Motor neuron (in vitro differentiated cells): ENCODE measurements around the gene CCDC116. TPM values are rescaled to one million over a fixed set of nuclear protein-coding genes. Genes with fewer than 3 reads are reported as not detected.
"Not testable (repeated sequence)": the region's sequence is repeated elsewhere in the genome, so short reads cannot be mapped to it uniquely, and the experiment has no call there.

Source experiments
- ATAC-seq, 8 experiments: fragments of 200-7000 bp; cut with Tn5 transposase; replicated peaks in 6 of 8; 2 replicates each; pipeline ENCODE4 v1.8.0; 2021; ENCODE audit warnings: mild to moderate bottlenecking in 8 of 8, moderate library complexity in 8 of 8
- H3K27ac ChIP-seq, 2 donors: fragments of 250-450 bp; sonication (Bioruptor Pico); 2 replicates each; pipeline ENCODE4 v1.9.0; 2021; ENCODE audit warnings: antibody characterized with exemption in 2 of 2, mild to moderate bottlenecking in 2 of 2, moderate library complexity in 1 of 2
- H3K4me1 ChIP-seq, 2 donors: fragments of 250-450 bp; sonication (Bioruptor Pico); replicated peaks in 1 of 2; 2 replicates each; pipeline ENCODE4 v1.6.1; 2021; ENCODE audit warnings: antibody characterized with exemption in 2 of 2, mild to moderate bottlenecking in 2 of 2, moderate library complexity in 1 of 2
- H3K4me3 ChIP-seq, 5 donors: fragments of 250-450 bp; sonication (Bioruptor Pico); 2 replicates each; pipeline ENCODE4 v1.9.0; 2021; ENCODE audit warnings: antibody characterized with exemption in 5 of 5, mild to moderate bottlenecking in 5 of 5, moderate library complexity in 4 of 5
- WGBS, 10 experiments: fragments of 450-650 bp; shearing (Covaris generic); methylation state at CpG; one replicate each; pipeline ENCODE4 v1.0.0; 2022; 5-methylcytosine and 5-hydroxymethylcytosine counted together
- in situ Hi-C, 9 experiments: fragments of 400-800 bp; cut with MboI; loops; one replicate each; pipeline ENCODE4 v1.15.0; 2021; ENCODE audit warnings: low sequenced_read_pairs in 9 of 9, low pct_unique_long_range_greater_than_20kb in 2 of 9; ENCODE audit not compliant: unreplicated experiment in 9 of 9
- total RNA-seq, 8 experiments: library from RNA; unstranded; fragments of 300-600 nt; gene quantifications; 2 replicates each; pipeline versions ENCODE4 v1.2.3 to v1.2.4, GENCODE V29; 2022

The CCDC116 gene
- total RNA-seq, 8 experiments from 2014 or later: 0.11 to 1.2 (median 0.31) TPM

DNA sequence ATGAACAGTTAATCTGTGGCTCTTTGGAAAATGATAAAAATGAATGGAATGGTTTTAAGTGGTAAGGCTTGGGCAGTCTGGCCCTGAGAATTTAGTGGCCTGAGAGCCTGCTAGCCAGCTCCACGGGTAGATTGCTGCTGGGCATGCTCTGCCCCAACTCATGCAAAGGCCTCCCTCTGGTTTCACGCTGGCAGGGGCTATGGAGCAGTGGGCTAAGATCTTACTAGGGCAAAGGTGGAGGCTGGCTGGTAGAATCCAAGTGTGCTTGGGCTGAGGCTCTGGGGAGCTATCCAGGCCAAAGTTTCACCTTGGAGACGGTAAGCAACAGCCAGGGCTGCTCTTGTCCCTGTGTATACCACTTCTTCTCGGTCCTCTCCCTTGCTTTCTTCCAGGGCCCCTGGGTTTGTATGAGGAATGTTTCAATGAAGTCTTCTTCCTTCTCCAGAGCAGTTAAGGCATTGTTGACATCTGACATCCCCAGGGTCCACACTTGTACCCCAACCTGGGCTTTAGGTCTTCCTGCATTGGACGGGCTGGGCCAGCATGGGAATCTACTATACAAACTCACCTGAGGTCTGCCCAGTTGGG is 37.6 kb upstream of the CCDC116 start:
- peak overlapping the region; percentile 19 to 30 for H3K27ac ChIP-seq
- WGBS, 10 experiments: 75 to 100% (median 92%) methylated on average over 1 to 3 of the region's 5 CpGs; no CpG with 5 or more reads in 4 of the 10 experiments
- no peaks in the 10 kb centered on the region for H3K4me1 ChIP-seq
- in situ Hi-C loops: loop anchor here in 1 of 9 experiments (25.0 kb wide), 1 partner anchor 92 kb away; no protein-coding TSS in a partner anchor
- peak in 2 of 8 experiments; percentile 33 to 97 for ATAC-seq
- no peak overlapping the region for H3K4me3 ChIP-seq

DNA sequence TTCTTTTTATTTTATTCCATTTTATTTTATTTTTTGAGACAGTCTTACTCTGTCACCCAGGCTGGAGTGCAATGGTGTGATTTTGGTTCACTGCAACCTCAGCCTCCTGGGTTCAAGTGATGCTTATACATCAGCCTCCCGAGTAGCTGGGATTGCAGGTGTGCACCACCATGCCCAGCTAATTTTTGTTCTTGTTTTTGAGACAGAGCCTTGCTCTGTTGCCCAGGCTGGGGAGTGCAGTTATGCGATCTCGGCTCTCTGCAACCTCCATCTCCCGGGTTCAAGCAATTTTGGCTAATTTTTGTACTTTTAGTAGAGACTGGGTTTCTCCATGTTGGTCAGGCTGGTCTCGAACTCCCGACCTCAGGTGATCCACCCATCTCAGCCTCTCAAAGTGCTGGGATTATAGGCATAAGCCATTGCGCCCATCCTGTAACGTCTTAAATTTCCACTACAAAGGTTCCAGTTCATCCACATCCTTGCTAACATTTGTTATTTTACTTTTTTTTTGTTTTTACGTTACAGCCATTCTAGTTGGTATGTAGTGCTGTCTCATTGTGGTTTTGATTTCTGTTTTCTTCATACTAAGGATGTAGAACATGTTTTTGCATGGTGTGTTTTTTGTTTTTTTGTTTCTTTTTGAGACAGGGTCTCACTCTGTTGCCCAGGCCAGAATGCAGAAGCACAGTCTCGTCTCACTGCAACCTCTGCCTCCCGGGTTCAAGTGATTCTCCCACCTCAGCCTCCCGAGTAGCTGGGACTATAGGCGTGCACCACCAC is 36.0 kb upstream of the CCDC116 start:
- H3K4me1 ChIP-seq, H3K4me3 ChIP-seq, ATAC-seq, H3K27ac ChIP-seq: not testable (repeated sequence)
- in situ Hi-C loops: loop anchor here in 1 of 9 experiments (25.0 kb wide), 1 partner anchor 91 kb away; no protein-coding TSS in a partner anchor
- 90 to 100% (median 98%) methylated on average over 4 to 9 of the region's 13 CpGs for WGBS, 10 experiments

DNA sequence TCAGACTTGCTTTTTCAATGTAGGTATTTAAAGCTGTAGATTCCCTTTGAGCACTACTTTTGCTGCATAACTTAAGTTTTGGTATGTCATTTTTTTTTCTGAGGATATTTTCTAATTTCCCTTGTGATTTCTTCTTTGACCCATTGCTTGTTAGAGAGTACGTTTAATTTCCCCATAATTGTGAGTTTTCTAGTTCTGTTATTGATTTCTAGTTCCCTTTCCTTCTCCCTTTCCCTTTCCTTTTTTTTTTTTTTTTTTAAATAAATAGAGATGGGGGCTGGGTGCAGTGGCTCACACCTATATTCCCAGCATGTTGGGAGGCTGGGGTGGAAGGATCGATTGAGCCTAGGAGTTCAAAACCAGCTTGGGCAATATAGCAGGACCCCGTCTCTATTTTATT is 34.3 kb upstream of the CCDC116 start:
- Histone ChIP-seq H3K4me3 (no peak overlapping the region), H3K27ac (no peak overlapping the region), H3K4me1 (no peaks in the 10 kb centered on the region)
- 84 to 100% (median 92%) methylated on average over 1 to 3 of the region's 3 CpGs; no CpG with 5 or more reads in 1 of the 10 experiments for WGBS, 10 experiments
- ATAC-seq: no peak
- in situ Hi-C loops: loop anchor here in 1 of 9 experiments (25.0 kb wide), 1 partner anchor 89 kb away; no protein-coding TSS in a partner anchor

DNA sequence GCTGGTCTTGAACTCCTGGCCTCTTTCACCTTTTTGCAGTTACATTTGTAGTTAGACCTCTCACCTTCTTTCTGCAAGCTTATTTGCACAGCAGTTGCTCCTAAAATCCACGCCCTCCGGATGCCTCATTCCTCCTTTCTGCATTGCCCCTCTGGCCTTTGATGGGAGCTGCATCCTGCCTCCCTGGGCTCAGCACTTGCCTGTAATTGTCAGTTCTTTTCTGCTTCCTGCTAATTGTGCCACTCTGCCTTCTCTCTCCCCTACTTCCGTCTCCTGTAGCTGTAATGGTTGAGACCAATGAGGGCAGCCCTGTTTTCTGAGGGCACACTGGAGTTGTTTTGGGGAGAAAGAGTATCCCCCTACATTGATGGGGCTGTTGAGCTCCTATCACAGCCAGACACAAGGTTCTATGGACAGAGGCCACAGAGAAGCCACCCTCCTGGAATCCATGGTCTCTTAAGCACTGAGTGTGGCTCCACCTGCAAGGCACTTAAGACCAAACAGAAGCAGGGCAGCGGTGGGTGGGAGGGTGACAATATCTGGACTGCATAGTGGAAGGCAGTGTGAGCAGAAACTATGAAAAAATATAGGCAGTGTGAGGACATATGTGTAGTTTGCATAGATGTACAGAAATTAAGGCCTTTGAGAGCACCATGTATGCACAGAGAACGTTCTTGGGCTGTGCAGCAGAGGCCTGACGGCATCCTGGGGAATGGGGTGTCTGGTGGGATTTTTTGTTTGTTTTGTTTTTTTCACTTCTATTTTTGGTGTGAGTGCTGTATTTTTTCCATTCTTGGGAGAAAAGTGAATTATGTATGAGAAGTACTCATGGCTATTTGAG is 33.3 kb upstream of the CCDC116 start:
- peak overlapping the region in 1 of 2 donors; percentile 46 for H3K27ac ChIP-seq
- in situ Hi-C loops: loop anchor here in 1 of 9 experiments (25.0 kb wide), 1 partner anchor 88 kb away; no protein-coding TSS in a partner anchor
- H3K4me3 ChIP-seq: no peak overlapping the region
- ATAC-seq: no peak
- no peaks in the 10 kb centered on the region for H3K4me1 ChIP-seq
- 80 to 100% (median 88%) methylated on average over 1 to 5 of the region's 6 CpGs; no CpG with 5 or more reads in 2 of the 10 experiments for WGBS, 10 experiments

DNA sequence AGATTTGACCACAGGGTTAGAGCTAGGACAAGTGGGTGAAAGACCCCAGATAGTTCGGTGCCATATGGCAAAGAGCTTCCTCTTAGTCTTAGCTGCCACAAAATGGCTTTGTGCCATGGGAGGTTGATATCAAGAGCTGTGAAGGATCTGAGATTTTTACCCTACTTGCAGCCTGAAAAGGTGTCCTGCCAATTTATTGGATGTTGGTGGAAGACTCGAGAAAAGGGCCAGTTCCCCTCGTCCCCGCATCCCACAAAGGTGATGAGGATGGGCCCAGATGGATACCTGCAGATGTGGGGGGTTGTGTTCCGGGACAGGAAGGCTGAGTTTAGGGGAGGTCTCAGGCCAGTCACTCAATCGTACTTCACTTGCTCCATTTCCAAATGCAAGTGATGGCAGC is 30.0 kb upstream of the CCDC116 start:
- in situ Hi-C loops: no loop called here
- peak overlapping the region in 1 of 2 donors; percentile 56 for H3K27ac ChIP-seq
- ATAC-seq: no peak
- 67 to 100% (median 97%) methylated on average over 1 to 6 of the region's 6 CpGs; no CpG with 5 or more reads in 2 of the 10 experiments for WGBS, 10 experiments
- H3K4me1 ChIP-seq: no peaks in the 10 kb centered on the region
- H3K4me3 ChIP-seq: no peak overlapping the region

DNA sequence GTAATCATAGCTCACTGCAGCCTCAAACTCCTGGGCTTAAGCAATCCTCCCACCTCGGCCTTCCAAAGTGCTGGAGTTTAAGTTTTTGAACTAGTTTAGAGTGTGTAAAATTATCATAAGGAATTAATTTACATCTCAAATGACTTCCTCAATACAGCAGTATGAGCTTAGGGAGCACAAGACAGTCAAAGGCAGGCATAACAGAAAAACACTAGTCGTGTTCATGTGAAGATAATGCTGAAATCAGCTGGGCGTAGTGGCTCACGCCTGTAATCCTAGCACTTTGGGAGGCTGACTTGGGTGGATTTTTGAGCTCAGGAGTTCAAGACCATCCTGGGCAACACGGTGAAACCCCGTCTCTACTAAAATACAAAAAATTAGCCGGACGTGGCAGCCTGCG is 28.6 kb upstream of the CCDC116 start:
- peak in 3 of 8 experiments; percentile 13 to 25 (median 17) for ATAC-seq
- in situ Hi-C loops: no loop called here
- Histone ChIP-seq H3K4me1 (no peaks in the 10 kb centered on the region), H3K27ac (peak overlapping the region in 1 of 2 donors; percentile 38), H3K4me3 (no peak overlapping the region)
- 60 to 100% (median 84%) methylated on average over 1 to 8 of the region's 9 CpGs; no CpG with 5 or more reads in 2 of the 10 experiments for WGBS, 10 experiments

DNA sequence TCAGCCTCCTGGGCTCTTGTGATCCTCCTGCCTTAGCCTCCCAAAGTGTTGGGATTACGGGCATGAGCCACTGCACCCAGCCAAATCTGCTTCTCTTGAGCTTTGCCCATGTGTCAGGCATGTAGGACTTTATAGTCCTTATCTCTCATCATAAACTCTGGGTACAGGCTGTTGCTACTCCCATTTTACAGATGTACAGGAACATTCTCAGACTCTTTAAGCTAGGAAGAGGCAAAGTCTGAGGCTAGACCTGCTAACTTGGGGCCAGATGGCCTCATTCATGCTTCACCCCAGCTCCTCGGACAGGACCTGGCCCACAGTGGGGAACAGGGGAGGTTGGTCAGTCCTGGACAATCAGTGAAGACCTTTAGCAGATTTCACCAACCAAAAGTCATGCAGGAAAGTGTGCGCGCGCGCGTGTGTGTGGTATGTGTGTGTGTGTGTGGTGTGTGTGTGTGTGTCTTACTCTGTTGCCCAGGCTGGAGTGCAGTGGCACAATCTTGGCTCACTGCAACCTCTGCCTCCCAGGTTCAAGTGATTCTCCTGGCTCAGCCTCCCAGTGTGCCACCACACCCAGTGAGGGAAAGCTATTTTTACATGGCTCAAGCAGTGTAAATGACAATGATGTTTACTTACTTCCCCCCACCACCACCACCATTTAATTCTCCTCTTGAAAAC is 26.5 kb upstream of the CCDC116 start:
- H3K4me3 ChIP-seq: no peak overlapping the region
- no peaks in the 10 kb centered on the region for H3K4me1 ChIP-seq
- in situ Hi-C loops: no loop called here
- peak overlapping the region; percentile 4 to 31 for H3K27ac ChIP-seq
- WGBS, 10 experiments: 80 to 100% (median 98%) methylated on average over 1 to 7 of the region's 7 CpGs; no CpG with 5 or more reads in 4 of the 10 experiments
- ATAC-seq: peak in 2 of 8 experiments; percentile 9 to 16

DNA sequence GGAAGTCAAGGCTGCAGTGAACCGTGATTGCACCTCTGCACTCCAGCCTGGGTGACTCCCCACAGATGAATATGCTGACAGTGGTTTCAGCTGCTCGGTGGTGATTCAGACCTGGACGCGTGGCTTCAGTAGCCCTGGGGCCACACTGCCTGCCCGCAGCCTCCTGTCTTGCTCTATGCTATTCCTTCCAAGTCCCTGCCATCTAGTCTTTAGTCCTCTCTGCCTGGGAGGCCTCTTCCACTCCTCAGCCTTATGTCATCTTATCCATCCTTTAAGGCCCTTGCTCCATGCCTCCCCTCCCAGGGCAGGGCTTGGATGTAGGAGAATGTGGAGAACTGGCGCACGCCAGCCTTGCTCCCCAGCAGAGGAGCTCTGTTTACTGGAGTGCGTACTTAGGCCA is 25.8 kb upstream of the CCDC116 start:
- 39 to 100% (median 100%) methylated on average over 1 to 6 of the region's 8 CpGs; no CpG with 5 or more reads in 2 of the 10 experiments for WGBS, 10 experiments
- H3K4me1 ChIP-seq: no peaks in the 10 kb centered on the region
- in situ Hi-C loops: no loop called here
- no peak overlapping the region for H3K4me3 ChIP-seq
- peak overlapping the region in 1 of 2 donors; percentile 31 for H3K27ac ChIP-seq
- peak in 3 of 8 experiments; percentile 41 to 97 (median 93) for ATAC-seq

DNA sequence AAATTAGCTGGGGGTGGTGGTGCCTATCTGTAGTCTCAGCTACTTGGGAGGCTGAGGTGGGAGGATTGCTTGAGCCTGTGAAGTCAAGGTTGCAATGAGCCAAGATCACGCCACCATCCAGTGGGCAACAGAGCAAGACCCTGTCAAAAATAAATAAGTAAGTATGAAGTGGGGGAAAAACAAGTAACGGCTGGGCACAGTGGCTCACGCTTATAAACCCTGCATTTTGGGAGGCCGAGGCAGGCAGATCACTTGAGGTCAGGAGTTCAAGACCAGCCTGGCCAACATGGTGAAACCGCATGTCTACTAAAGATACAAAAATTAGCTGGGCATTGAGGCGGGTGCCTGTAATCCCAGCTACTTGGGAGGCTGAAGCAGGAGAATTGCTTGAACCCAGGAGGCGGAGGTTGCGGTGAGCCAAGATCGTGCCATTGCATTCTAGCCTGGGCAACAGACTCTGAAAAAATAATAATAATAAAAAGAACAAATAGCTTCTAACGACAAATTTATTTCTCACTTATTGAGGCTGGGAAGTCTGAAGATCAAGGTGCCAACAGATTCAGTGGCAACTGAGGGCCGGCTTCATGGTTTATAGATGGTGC is 22.9 kb upstream of the CCDC116 start:
- H3K4me1 ChIP-seq, H3K4me3 ChIP-seq, in situ Hi-C loops, ATAC-seq: not testable (repeated sequence)
- H3K27ac ChIP-seq: peak overlapping the region in 1 of 2 donors; percentile 54
- WGBS, 10 experiments: 90 to 100% (median 98%) methylated on average over 1 to 10 of the region's 11 CpGs

DNA sequence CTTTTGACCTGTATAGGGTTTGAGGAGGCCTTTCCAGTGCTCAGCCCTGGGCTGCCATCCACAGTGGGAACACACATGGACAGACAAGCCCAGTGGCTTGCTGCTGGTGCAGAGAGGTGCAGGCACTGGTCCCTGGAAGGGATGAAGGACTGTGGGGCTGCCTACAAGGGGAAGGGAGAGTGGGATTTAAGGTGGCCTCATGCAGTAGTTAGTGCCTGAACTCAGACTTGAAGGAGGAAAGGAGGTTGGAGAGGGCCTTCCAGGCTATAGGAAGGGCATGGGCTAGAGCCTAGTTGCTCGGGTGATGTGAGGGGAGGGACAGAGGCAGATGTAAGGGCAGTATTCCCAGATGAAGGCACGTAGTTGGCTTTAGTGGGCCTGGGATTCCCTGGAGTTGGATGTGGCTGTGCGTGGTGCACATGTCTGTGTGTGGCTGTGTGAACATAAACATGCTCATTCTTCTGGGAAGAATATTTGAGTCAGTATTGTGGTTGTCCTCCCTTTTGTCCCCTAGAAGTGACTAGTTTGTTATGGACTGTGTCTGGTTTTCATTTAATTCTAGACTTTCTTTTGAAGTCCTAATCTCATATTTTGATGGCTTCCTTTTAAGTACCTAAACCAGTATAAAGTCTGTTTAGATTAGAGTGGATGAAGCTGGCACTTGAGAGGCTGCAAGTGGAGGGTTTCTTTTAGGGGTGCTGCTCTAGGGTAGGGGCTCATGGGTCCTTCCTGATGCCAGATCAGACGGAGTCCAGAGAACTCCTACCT is 21.2 kb upstream of the CCDC116 start:
- no peak for ATAC-seq
- Histone ChIP-seq H3K27ac (peak overlapping the region; percentile 27 to 57), H3K4me3 (no peak overlapping the region), H3K4me1 (no peaks in the 10 kb centered on the region)
- in situ Hi-C loops: no loop called here
- WGBS, 10 experiments: 0 to 100% (median 89%) methylated on average over 1 to 4 of the region's 4 CpGs; no CpG with 5 or more reads in 2 of the 10 experiments

DNA sequence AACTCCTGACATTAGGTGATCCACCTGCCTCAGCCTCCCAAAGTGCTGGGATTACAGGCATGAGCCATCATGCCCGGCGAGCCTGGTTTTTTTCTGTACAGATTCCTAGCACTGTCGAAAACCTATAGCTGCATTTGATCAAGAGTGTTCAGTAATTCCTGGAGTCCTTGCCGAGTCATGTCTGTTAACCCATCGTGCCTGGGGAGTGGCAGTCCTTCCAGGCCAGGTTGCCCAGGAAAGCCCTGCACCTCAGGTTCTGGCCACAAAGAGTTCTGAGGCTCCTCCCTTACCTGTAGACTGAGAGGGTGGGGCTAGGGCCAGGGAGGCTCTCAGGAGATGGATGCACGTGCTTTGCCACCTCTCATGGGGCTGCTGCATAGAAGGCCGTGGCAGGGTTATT is 19.7 kb upstream of the CCDC116 start:
- H3K4me3 ChIP-seq: no peak overlapping the region
- peak overlapping the region in 1 of 2 donors; percentile 39 for H3K27ac ChIP-seq
- ATAC-seq: no peak
- no peaks in the 10 kb centered on the region for H3K4me1 ChIP-seq
- WGBS, 10 experiments: 80 to 100% (median 93%) methylated on average over 1 to 4 of the region's 7 CpGs; no CpG with 5 or more reads in 3 of the 10 experiments
- in situ Hi-C loops: no loop called here
